HL-60 (cell line): Measurements from ENCODE around the gene ACCS.

Experiments
- DNase-seq, 2 experiments: peaks; one replicate each; pipeline ENCODE4 v3.0.0-alpha.2; 2010 to 2020; ENCODE audit warnings: low read depth in 1 of 2, low spot score in 1 of 2
- H3K27ac ChIP-seq: fragments of 250-450 bp; sonication (Bioruptor Pico); replicated peaks from 2 replicates; pipeline ENCODE4 v1.5.1; 2020; ENCODE audit warnings: mild to moderate bottlenecking, moderate library complexity
- H3K27me3 ChIP-seq: fragments of 250-450 bp; sonication (Bioruptor Pico); 2 replicates; pipeline ENCODE4 v1.5.1; 2021; ENCODE audit warnings: mild to moderate bottlenecking, moderate library complexity; ENCODE audit not compliant: insufficient read depth, poor library complexity, severe bottlenecking
- H3K4me3 ChIP-seq: replicated peaks from 2 replicates; pipeline ENCODE4 v1.5.1; 2011; ENCODE audit warnings: mild to moderate bottlenecking, control low read depth, low read length; ENCODE audit not compliant: insufficient read depth
- CTCF ChIP-seq: IDR thresholded peaks from one replicate; pipeline ENCODE4 v1.5.1; 2011; ENCODE audit warnings: low read length, control low read depth, inconsistent platforms; ENCODE audit not compliant: insufficient read depth
- GABPA ChIP-seq: IDR thresholded peaks from 2 replicates; pipeline ENCODE4 v1.6.1; 2012; ENCODE audit warnings: low read depth
- POLR2AphosphoS5 ChIP-seq: IDR thresholded peaks from 2 replicates; pipeline ENCODE4 v1.6.1; 2012; ENCODE audit warnings: low read depth
- REST ChIP-seq: IDR thresholded peaks from 2 replicates; pipeline ENCODE4 v1.6.1; 2012; ENCODE audit warnings: low read depth; ENCODE audit not compliant: insufficient replicate concordance
- SPI1 ChIP-seq: IDR thresholded peaks from 2 replicates; pipeline ENCODE4 v1.6.1; 2012; ENCODE audit warnings: low read depth, mild to moderate bottlenecking, borderline replicate concordance

The ACCS gene

GRCh38 chr11:44127130-44127529, 61.1 kb downstream of the ACCS start:
- no peaks in the 10 kb centered on the region for H3K27me3 ChIP-seq
- TF ChIP-seq CTCF = no peak
- TF ChIP-seq POLR2AphosphoS5 = no peak
- TF ChIP-seq REST = no peak
- TF ChIP-seq SPI1 = no peak
- TF ChIP-seq GABPA = no peak
- H3K27ac ChIP-seq = no peak overlapping the region
- DNase-seq = no peak
- H3K4me3 ChIP-seq = no peak overlapping the region

- no peak overlapping the region for H3K27ac ChIP-seq
- DNase-seq = no peak
- TF ChIP-seq POLR2AphosphoS5 (no peak), CTCF (no peak), REST (no peak), GABPA (no peak), SPI1 (no peak)
- H3K27me3 ChIP-seq = no peaks in the 10 kb centered on the region
- H3K4me3 ChIP-seq = no peak overlapping the region
Measured at GRCh38 chr11:44128729-44129128, 62.7 kb downstream of the ACCS start.

GRCh38 chr11:44130751-44131150, 64.7 kb downstream of the ACCS start:
- TF ChIP-seq GABPA (no peak), POLR2AphosphoS5 (no peak), SPI1 (no peak), REST (no peak), CTCF (no peak)
- Histone ChIP-seq H3K27me3 (no peaks in the 10 kb centered on the region), H3K4me3 (no peak overlapping the region), H3K27ac (no peak overlapping the region)
- no peak for DNase-seq
